K562 (cell line): ENCODE measurements around the gene CALY. TPM values are rescaled to one million over a fixed set of nuclear protein-coding genes. Genes with fewer than 3 reads are reported as not detected.

ENCODE experiments used
- ATAC-seq: fragments of 200-7000 bp; cut with Tn5 transposase; 3 replicates; pipeline ENCODE4 v1.9.1; 2020; ENCODE audit warnings: moderate library complexity
- BruUV-seq: library from RNA; stranded (reverse); fragments of 400-500 nt; replicated peaks from 2 replicates; lab custom pipeline; 2021; lab: Mats Ljungman, UMichigan
- CTCF ChIA-PET: fragments of 300-600 bp; formaldehyde crosslinking; extraction: SDS; loops from one replicate; lab custom pipeline; 2021; ENCODE audit warnings: low intra/inter-chr PET ratio; lab: Yijun Ruan, JAX
- POLR2A ChIA-PET: fragments of 300-600, 350-650 bp; sonication (Branson Sonifier 250); formaldehyde crosslinking; extraction: SDS; loops from one replicate; lab custom pipeline; 2021; ENCODE audit warnings: antibody characterized with exemption, inconsistent platforms; lab: Yijun Ruan, JAX
- DNase-seq, 4 experiments: peaks; one replicate each; pipeline versions ENCODE4 v3.0.0 to v3.0.0-alpha.2; 2011 to 2018; ENCODE audit warnings: low spot score in 3 of 4, mixed read lengths in 3 of 4; ENCODE audit errors: extremely low read depth in 1 of 4
- FAIRE-seq: peaks from 2 replicates; lab custom pipeline; 2011; peaks lifted over from hg19 to GRCh38; lab: Jason Lieb, UNC
- H2AFZ ChIP-seq: 2 replicates; pipeline ENCODE4 v1.6.0; 2011; ENCODE audit warnings: low read depth, low read length, control low read depth, inconsistent platforms
- H3K27ac ChIP-seq: fragments of 200-600 bp; 3 replicates; pipeline ENCODE4 v1.8.0; 2011; ENCODE audit warnings: low read depth, mild to moderate bottlenecking, control low read depth, inconsistent platforms, low read length, moderate library complexity, mixed read lengths; ENCODE audit errors: extremely low read depth
- H3K27me3 ChIP-seq, 2 experiments: fragments of 300-600 bp in 1 of 2; 2 replicates in 1 of 2; 3 replicates in 1 of 2; pipeline versions ENCODE4 v1.6.0 to v1.8.0; 2011; ENCODE audit warnings: inconsistent platforms in 2 of 2, low read length in 2 of 2, mild to moderate bottlenecking in 1 of 2, mixed read lengths in 1 of 2, moderate library complexity in 1 of 2; ENCODE audit not compliant: control insufficient read depth in 2 of 2, insufficient read depth in 2 of 2
- H3K36me3 ChIP-seq: fragments of 300-600 bp; 3 replicates; pipeline ENCODE4 v1.8.0; 2011; ENCODE audit warnings: mild to moderate bottlenecking, low read length, inconsistent platforms; ENCODE audit not compliant: control insufficient read depth, insufficient read depth
- H3K4me1 ChIP-seq, 2 experiments: fragments of 200-600 bp in 1 of 2; replicated peaks in 1 of 2; 2 replicates in 1 of 2; 3 replicates in 1 of 2; pipeline versions ENCODE4 v1.5.1 to v1.8.0; 2011; ENCODE audit warnings: inconsistent platforms in 2 of 2, low read length in 2 of 2, mild to moderate bottlenecking in 1 of 2, mixed read lengths in 1 of 2, moderate library complexity in 1 of 2; ENCODE audit not compliant: control insufficient read depth in 2 of 2, insufficient read depth in 2 of 2
- H3K4me2 ChIP-seq: 2 replicates; pipeline ENCODE4 v1.6.1; 2011; ENCODE audit warnings: low read length, control low read depth, inconsistent platforms, mixed read lengths; ENCODE audit not compliant: insufficient read depth
- H3K4me3 ChIP-seq: fragments of 200-600 bp; sonication (generic), shearing (Covaris generic); 2 replicates; pipeline ENCODE4 v1.5.1; 2016; ENCODE audit warnings: control low read depth, inconsistent platforms
- H3K79me2 ChIP-seq: fragments of 200-600 bp; 3 replicates; pipeline ENCODE4 v1.8.0; 2011; ENCODE audit warnings: low read length, inconsistent platforms; ENCODE audit not compliant: control insufficient read depth, insufficient read depth
- H3K9ac ChIP-seq, 2 experiments: 2 replicates each; pipeline versions ENCODE4 v1.6.0 to v1.6.1; 2011; ENCODE audit warnings: low read depth in 2 of 2, low read length in 2 of 2, control low read depth in 1 of 2, inconsistent platforms in 1 of 2, mild to moderate bottlenecking in 1 of 2, mixed read lengths in 1 of 2; ENCODE audit not compliant: insufficient read depth in 1 of 2
- H3K9me1 ChIP-seq: one replicate; pipeline ENCODE4 v1.6.0; 2011; ENCODE audit warnings: inconsistent platforms, mild to moderate bottlenecking, low read length, moderate library complexity; ENCODE audit not compliant: control insufficient read depth, insufficient read depth
- H3K9me3 ChIP-seq: replicated peaks from 2 replicates; pipeline ENCODE4 v1.5.1; 2011; ENCODE audit warnings: low read depth, low read length, inconsistent platforms; ENCODE audit not compliant: control insufficient read depth, insufficient read depth
- H4K20me1 ChIP-seq: replicated peaks from 2 replicates; pipeline ENCODE4 v1.6.1; 2011; ENCODE audit warnings: low read length, inconsistent platforms, mixed read lengths; ENCODE audit not compliant: control insufficient read depth, insufficient read depth
- CBFA2T3 ChIP-seq: fragments of 450-650 bp; IDR thresholded peaks from 2 replicates; pipeline ENCODE4 v1.6.1; 2017
- MEF2D ChIP-seq: conservative IDR thresholded peaks from 2 replicates; pipeline ENCODE4 v1.6.1; 2016; ENCODE audit warnings: low read depth, missing genetic modification characterization, missing compliant biosample characterization
- NFXL1 ChIP-seq: fragments of 450-650 bp; formaldehyde crosslinking; IDR thresholded peaks from 2 replicates; pipeline ENCODE4 v1.4.0; 2021; ENCODE audit warnings: mild to moderate bottlenecking
- PHF20 ChIP-seq: fragments of 450-650 bp; IDR thresholded peaks from 2 replicates; pipeline ENCODE4 v1.6.1; 2018; ENCODE audit not compliant: partially characterized antibody
- POLR2B ChIP-seq: fragments of 450-650 bp; IDR thresholded peaks from 2 replicates; pipeline ENCODE4 v1.6.1; 2018; ENCODE audit warnings: low read depth; ENCODE audit not compliant: partially characterized antibody
- ZNF146 ChIP-seq: IDR thresholded peaks from one replicate; pipeline ENCODE4 v1.6.1; 2018; ENCODE audit warnings: missing compliant biosample characterization; ENCODE audit not compliant: unreplicated experiment
- ZNF280A ChIP-seq: fragments of 450-650 bp; IDR thresholded peaks from 2 replicates; pipeline ENCODE4 v1.6.1; 2018; ENCODE audit warnings: mild to moderate bottlenecking, low read depth; ENCODE audit not compliant: partially characterized antibody
- ZNF586 ChIP-seq: fragments of 450-650 bp; formaldehyde crosslinking; conservative IDR thresholded peaks from 2 replicates; pipeline ENCODE4 v1.4.0; 2020; ENCODE audit warnings: mild to moderate bottlenecking, moderate library complexity
- WGBS: fragments of 100-300 bp; shearing (Covaris generic); methylation state at CpG from one replicate; pipeline ENCODE4 v1.1.6; 2016; ENCODE audit warnings: low coverage, mixed read lengths; ENCODE audit not compliant: insufficient coverage; ENCODE audit errors: missing lambda C conversion rate; 5-methylcytosine and 5-hydroxymethylcytosine counted together
- in situ Hi-C: fragments of 300-500 bp; cut with MboI; formaldehyde crosslinking; loops from 4 replicates; pipeline ENCODE4 v1.15.0; 2018; ENCODE audit warnings: inconsistent platforms, mixed read lengths
- intact Hi-C: fragments of 100-400 bp; cut with micrococcal nuclease; formaldehyde crosslinking; loops from 2 replicates; pipeline ENCODE4 v1.14.2; 2022
- polyA plus RNA-seq, 8 experiments: library from polyadenylated mRNA; depleted of rRNA in 4 of 8; stranded (reverse) in 5 of 8; unstranded in 3 of 8; fragments of >200 nt; fragmentation: Nextera tagmentation in 2 of 8; fragmentation: Illumina TruSeq in 1 of 8; extraction: Ambion mirVana in 2 of 8; extraction: Trizol in 1 of 8; gene quantifications; 2 replicates each; pipeline versions ENCODE4 v1.2.1 to v1.2.3, GENCODE V29; 2011 to 2014; ENCODE audit warnings: inconsistent platforms in 1 of 8, missing spikeins in 1 of 8
- total RNA-seq, 7 experiments: library from RNA; depleted of rRNA in 6 of 7; stranded (reverse); fragments of >200 nt in 6 of 7; fragmentation: Illumina TruSeq in 2 of 7; extraction: Trizol in 2 of 7; gene quantifications; 2 replicates each; pipeline versions ENCODE4 v1.2.1 to v1.2.3, GENCODE V29; 2011 to 2021; ENCODE audit warnings: low replicate concordance in 1 of 7

CALY gene
- total and polyA plus RNA-seq, 9 of the 15 experiments (the other 6 are each of a cell fraction or from before 2014, with no cell fraction given), result not detected

- H3K27me3 ChIP-seq, result peaks cover 4 to 6% of the 10 kb centered on the region in 2 experiments; a peak in 2 of 5 replicates
- in situ Hi-C loops, result no loop called here
- no peaks in the 10 kb centered on the region for H3K9me1 ChIP-seq
- H4K20me1 ChIP-seq, result no peaks in the 10 kb centered on the region
- H3K36me3 ChIP-seq, result no peaks in the 10 kb centered on the region
- POLR2A ChIA-PET, result no interaction called here
- peaks cover 7 to 32% of the 10 kb centered on the region in 2 experiments; a peak in 4 of 5 replicates for H3K4me1 ChIP-seq
- intact Hi-C loops, result no loop called here
- H3K27ac ChIP-seq, result no peak overlapping the region
- H3K9ac ChIP-seq, result no peak overlapping the region
- CTCF ChIA-PET, result no interaction called here
- no peak overlapping the region for H3K4me2 ChIP-seq
- DNase-seq (no peak), ATAC-seq (no peak), FAIRE-seq (no peak)
- TF ChIP-seq ZNF586 (CRISPR knock-in tag), result no peak
- peak; percentile 13 for TF ChIP-seq PHF20
- H2AFZ ChIP-seq, result no peak overlapping the region
- WGBS, result 34% methylated on average over 8 of the region's 10 CpGs
- no peaks in the 10 kb centered on the region for H3K79me2 ChIP-seq
- no peak overlapping the region for H3K4me3 ChIP-seq
- H3K9me3 ChIP-seq, result no peaks in the 10 kb centered on the region
- no TSS peak for BruUV-seq
These were observed 1.7 kb upstream of the CALY start for GRCh38 chr10:133338080-133339071.

GRCh38 chr10:133337370-133337725 lies 652 bp upstream of the CALY start:
- intact Hi-C loops, result no loop called here
- Histone ChIP-seq H3K9ac (no peak overlapping the region), H3K27me3 (peaks cover 6% of the 10 kb centered on the region in 2 experiments; a peak in 3 of 5 replicates), H3K27ac (no peak overlapping the region), H3K9me1 (no peaks in the 10 kb centered on the region), H4K20me1 (no peaks in the 10 kb centered on the region), H3K4me1 (peaks cover 0 to 26% of the 10 kb centered on the region in 2 experiments; a peak in 2 of 5 replicates), H2AFZ (no peak overlapping the region), H3K4me2 (no peak overlapping the region), H3K4me3 (no peak overlapping the region), H3K79me2 (no peaks in the 10 kb centered on the region), H3K9me3 (no peaks in the 10 kb centered on the region), H3K36me3 (no peaks in the 10 kb centered on the region)
- DNase-seq (no peak), FAIRE-seq (peak; percentile 68), ATAC-seq (no peak)
- POLR2A ChIA-PET, result no interaction called here
- CTCF ChIA-PET, result no interaction called here
- in situ Hi-C loops, result no loop called here
- 40% methylated on average over 1 of the region's 3 CpGs for WGBS
- no TSS peak for BruUV-seq
- TF ChIP-seq NFXL1 (CRISPR knock-in tag) (no peak), ZNF280A (peak; percentile 12), ZNF146 (no peak), POLR2B (no peak), MEF2D (tag) (no peak), CBFA2T3 (no peak)
